ENCODE data around the gene APOC3.

The APOC3 gene

GRCh38 chr11:116807601-116808261 lies 22.0 kb upstream of the APOC3 start:
- DNase-seq = no peak

- no peak for DNase-seq
These were observed 21.2 kb upstream of the APOC3 start for GRCh38 chr11:116808262-116809175.

- DNase-seq = no peak
These were observed 18.5 kb upstream of the APOC3 start for GRCh38 chr11:116811194-116811593.

GRCh38 chr11:116812109-116812508 lies 17.6 kb upstream of the APOC3 start:
- DNase-seq = no peak

- DNase-seq = no peak
These were observed 16.5 kb upstream of the APOC3 start for GRCh38 chr11:116813170-116813569.

- no peak for DNase-seq
These were observed 15.8 kb upstream of the APOC3 start for GRCh38 chr11:116813781-116814471.

GRCh38 chr11:116814502-116814901 lies 15.2 kb upstream of the APOC3 start:
- DNase-seq = no peak

GRCh38 chr11:116819049-116819448 lies 10.7 kb upstream of the APOC3 start:
- DNase-seq = no peak

GRCh38 chr11:116821050-116821918 lies 8.4 kb upstream of the APOC3 start:
- no peak for DNase-seq

GRCh38 chr11:116822575-116822974 lies 7.1 kb upstream of the APOC3 start:
- no peak for DNase-seq

GRCh38 chr11:116823031-116823843 lies 6.5 kb upstream of the APOC3 start, which contains the start of gene APOA4:
APOA4 (minus strand) TSS chr11:116823304; CDS start chr11:116823191, 113 bp downstream.
- no peak for DNase-seq

- no peak for DNase-seq
These were observed 4.3 kb upstream of the APOC3 start for GRCh38 chr11:116825434-116825833.

GRCh38 chr11:116825854-116826750 lies 3.6 kb upstream of the APOC3 start:
- DNase-seq = no peak

- no peak for DNase-seq
These were observed 2.8 kb upstream of the APOC3 start for GRCh38 chr11:116826751-116827431.

- no peak for DNase-seq
These were observed 2.2 kb upstream of the APOC3 start for GRCh38 chr11:116827461-116827860.

GRCh38 chr11:116828632-116829524 lies 829 bp upstream of the APOC3 start:
- DNase-seq = no peak

- no peak for DNase-seq
These were observed 641 bp downstream of the APOC3 start for GRCh38 chr11:116830184-116830912.

- no peak for DNase-seq
These were observed 2.2 kb downstream of the APOC3 start for GRCh38 chr11:116831790-116832349.

Data from CD4-positive, alpha-beta T cell treated with Interleukin-17A for 1 hour (primary cell).